ENCODE measurements around the gene PRAF2.

PRAF2 gene

GRCh38 chrX:49073601-49074575, at the start of gene PRAF2:
Gene PRAF2 (minus strand): TSS chrX:49074002. CDS start chrX:49073987, 15 bp downstream.
- peak; percentile 92 for DNase-seq (ENCODE audit: low spot score)

GRCh38 chrX:49122499-49122898, 48.7 kb upstream of the PRAF2 start:
- no peak for DNase-seq (ENCODE audit: low spot score)

DNA sequence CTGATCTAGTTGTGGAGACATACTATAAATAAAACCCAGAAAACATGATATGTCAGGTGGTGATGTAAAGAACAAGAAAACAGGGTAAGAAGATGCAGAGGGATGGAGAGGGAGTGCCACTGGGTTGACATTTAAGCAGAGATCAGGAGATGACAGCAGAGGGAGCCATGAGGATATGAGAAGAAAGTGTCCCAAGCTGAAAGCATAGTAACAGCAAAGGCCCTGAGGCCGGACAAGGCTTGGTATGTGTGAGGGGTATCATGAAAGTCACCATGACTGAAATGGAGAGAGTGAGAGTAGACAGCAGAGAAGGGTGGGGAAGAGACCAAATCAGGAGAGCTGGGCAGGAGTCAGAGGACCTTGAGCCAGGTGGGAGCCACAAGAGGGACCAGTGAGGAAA, 46.3 kb upstream of the PRAF2 start:
- DNase-seq (ENCODE audit: low spot score), result no peak

DNA sequence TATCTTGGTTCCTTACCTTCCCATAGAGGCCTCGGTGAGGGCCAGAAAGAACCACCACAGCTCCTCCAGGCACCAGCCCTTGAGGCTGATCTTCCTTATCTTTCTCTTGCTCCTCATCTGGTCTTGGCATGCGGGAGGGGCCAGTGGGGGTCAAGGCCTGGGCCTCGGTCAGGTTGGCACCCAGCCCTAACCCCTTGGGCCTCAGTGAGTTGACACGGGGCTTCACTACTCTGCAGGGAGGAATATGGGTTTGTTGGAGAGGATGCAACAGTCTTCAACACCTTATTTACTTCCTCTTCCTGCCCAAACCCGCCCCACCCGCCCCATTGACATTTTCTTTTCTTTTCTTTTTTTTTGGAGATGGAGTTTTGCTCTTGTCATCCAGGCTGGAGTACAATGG, 43.8 kb upstream of the PRAF2 start:
- DNase-seq (ENCODE audit: low spot score), result no peak

DNA sequence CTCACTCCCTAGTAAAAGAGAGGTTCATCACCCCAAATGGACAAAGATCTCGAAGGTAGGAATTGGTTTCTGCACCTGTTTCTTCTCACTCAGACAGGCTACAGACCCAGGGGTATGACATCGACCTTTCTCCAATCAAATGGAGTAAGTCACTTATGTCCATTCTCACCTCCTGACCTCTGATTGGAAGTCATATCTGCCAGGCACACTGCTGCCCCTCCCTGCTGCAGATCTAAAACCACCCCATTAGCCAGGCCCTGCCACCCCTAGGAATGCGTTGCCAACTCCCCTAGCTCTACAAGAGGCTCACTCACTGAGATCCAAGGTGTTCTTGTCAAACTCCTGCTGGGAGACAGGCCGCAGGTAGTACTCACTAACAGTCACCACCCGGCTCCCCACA, 42.9 kb upstream of the PRAF2 start:
- DNase-seq (ENCODE audit: low spot score), result no peak

GRCh38 chrX:49116076-49116475, 42.3 kb upstream of the PRAF2 start:
- DNase-seq (ENCODE audit: low spot score), result no peak

DNA sequence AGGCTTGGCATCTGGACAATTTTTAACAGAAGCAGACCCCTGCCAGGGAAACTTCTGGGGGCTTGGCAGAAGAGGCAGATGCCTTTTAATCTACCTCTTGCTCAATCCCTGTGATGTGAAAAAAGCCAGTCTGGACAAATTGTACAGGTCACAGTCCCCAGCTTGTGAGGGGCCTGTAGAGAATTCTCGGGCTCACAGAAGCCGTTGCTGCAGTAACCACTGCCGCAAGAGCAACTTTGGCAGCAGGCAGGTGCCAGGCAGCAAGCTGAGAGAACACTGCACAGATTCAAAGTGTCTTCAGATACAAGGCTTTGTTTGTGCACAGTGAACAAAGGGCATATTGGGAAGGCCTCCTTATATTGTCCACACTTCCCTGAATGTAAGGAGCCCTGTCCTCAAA, 38.0 kb upstream of the PRAF2 start:
- DNase-seq (ENCODE audit: low spot score), result no peak

GRCh38 chrX:49110417-49110816, 36.6 kb upstream of the PRAF2 start:
- no peak for DNase-seq (ENCODE audit: low spot score)

- DNase-seq (ENCODE audit: low spot score), result no peak
Observed at GRCh38 chrX:49108641-49109040, 34.8 kb upstream of the PRAF2 start.

- peak; percentile 40 for DNase-seq (ENCODE audit: low spot score)
Observed at GRCh38 chrX:49106930-49107329, 33.1 kb upstream of the PRAF2 start.

- DNase-seq (ENCODE audit: low spot score), result no peak
Observed at GRCh38 chrX:49106296-49106695, 32.5 kb upstream of the PRAF2 start.

DNA sequence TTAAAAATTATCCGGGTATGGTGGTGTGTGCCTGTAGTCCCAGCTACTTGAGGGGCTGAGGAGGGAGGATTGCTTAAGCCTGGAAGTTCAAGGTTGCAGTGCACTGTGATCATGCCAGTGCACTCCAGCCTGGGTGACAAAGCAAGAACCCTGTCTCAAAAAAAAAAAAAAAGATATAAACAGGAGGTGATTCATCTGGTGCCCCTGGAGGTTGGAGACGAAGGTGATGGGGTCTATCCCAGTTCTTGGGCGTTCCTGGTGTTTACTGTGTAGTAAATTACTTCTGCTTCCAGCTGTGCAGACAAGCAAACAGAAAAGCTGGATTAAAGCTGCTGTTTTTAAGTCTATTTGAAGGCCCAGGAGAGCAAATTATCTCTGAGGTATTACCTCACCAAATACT, 29.8 kb upstream of the PRAF2 start:
- no peak for DNase-seq (ENCODE audit: low spot score)

DNA sequence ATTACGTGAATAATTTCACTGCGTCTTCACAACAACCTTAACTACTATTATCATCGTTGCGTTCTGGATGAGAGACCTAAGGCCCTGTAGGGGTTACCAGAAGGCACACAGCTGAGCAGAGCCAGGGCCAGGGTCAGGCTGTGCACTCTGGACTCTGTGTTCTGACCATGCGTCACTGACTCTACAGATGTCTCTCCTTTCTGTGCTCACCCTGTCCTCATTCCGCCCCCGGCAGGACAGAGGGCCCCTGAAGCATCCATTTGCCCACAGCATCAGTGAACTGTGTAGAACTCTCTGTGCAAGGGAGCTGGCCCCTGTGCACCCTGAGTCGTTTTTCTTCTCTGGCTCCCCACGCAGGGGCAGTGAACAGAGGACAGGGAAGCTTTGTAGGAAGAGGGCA, 28.4 kb upstream of the PRAF2 start:
- no peak for DNase-seq (ENCODE audit: low spot score)

DNA sequence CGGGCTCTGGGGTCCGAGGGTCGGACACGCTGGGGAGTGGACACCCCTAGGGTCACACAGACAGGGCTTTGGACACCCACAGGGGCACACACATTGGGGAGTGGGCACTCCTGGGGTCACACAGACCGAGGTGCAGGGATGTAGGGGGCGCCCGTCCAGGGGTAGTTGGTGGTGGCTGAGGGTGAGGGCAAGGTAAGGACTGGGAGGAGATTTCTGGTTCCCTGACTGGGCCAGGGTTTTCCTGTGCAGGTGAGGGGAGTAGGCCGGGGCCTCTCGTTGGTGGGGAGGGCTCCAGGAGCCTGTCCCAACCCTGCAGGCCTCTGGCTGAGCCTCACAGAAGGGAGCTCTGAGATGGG, 27.8 kb upstream of the PRAF2 start:
- DNase-seq (ENCODE audit: low spot score), result no peak

GRCh38 chrX:49100704-49101628, 27.2 kb upstream of the PRAF2 start:
- peak; percentile 93 for DNase-seq (ENCODE audit: low spot score)

- no peak for DNase-seq (ENCODE audit: low spot score)
Observed at GRCh38 chrX:49096419-49096818, 22.6 kb upstream of the PRAF2 start.

GRCh38 chrX:49089553-49089952, 15.8 kb upstream of the PRAF2 start:
- no peak for DNase-seq (ENCODE audit: low spot score)

GRCh38 chrX:49082271-49082871, 8.6 kb upstream of the PRAF2 start:
- DNase-seq (ENCODE audit: low spot score), result no peak

GRCh38 chrX:49079489-49080428, 6.0 kb upstream of the PRAF2 start, which contains the start of gene WDR45:
Gene WDR45 (minus strand): TSS chrX:49079887. CDS start chrX:49078095, 1,792 bp downstream.
- DNase-seq (ENCODE audit: low spot score), result peak; percentile 74

GRCh38 chrX:49077941-49078340, 4.1 kb upstream of the PRAF2 start:
- DNase-seq (ENCODE audit: low spot score), result no peak

DNA sequence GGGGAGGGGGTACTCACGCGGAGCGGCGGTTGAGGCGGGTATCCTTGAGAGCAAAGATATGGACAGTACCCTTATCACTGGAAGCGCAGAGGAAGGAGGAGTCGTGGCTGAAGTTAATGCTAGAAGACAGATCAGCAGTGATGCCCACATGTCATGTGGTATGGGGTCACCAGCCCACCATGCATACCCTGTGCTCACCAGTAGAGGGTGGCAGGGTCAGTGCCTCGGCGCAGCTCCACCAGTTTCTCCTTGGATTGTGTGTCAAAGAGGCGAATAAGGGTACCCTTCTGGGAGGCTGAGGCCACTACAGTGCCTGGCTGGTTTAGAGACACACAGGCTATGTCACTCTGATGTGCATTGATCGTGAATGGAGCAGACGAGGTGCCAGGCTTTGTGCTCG, 1.5 kb upstream of the PRAF2 start:
- no peak for DNase-seq (ENCODE audit: low spot score)
